ENCODE measurements around the gene GATA2.

GATA2 gene

GRCh38 chr3:128489674-128489926, 3.4 kb downstream of the GATA2 start:
- in situ Hi-C loops (cut with HindIII; ENCODE audit: low sequenced_read_pairs) = no loop called here
- H3K4me3 ChIP-seq (ENCODE audit: low read depth, low read length) = no peak overlapping the region
- no peak for DNase-seq (ENCODE audit: low read depth, low spot score)
- TF ChIP-seq CTCF (IDR thresholded peaks at IDR 0.05; ENCODE audit: low read depth, low read length) = no peak

- H3K4me3 ChIP-seq (ENCODE audit: low read depth, low read length) = peak overlapping the region; percentile 15
- TF ChIP-seq CTCF (IDR thresholded peaks at IDR 0.05; ENCODE audit: low read depth, low read length) = no peak
- no peak for DNase-seq (ENCODE audit: low read depth, low spot score)
- in situ Hi-C loops (cut with HindIII; ENCODE audit: low sequenced_read_pairs) = no loop called here
Measured at GRCh38 chr3:128488991-128489673, 3.9 kb downstream of the GATA2 start.

GRCh38 chr3:128488636-128488990, 4.4 kb downstream of the GATA2 start:
- in situ Hi-C loops (cut with HindIII; ENCODE audit: low sequenced_read_pairs) = no loop called here
- no peak for TF ChIP-seq CTCF (IDR thresholded peaks at IDR 0.05; ENCODE audit: low read depth, low read length)
- DNase-seq (ENCODE audit: low read depth, low spot score) = no peak
- no peak overlapping the region for H3K4me3 ChIP-seq (ENCODE audit: low read depth, low read length)

- TF ChIP-seq CTCF (IDR thresholded peaks at IDR 0.05; ENCODE audit: low read depth, low read length) = no peak
- in situ Hi-C loops (cut with HindIII; ENCODE audit: low sequenced_read_pairs) = no loop called here
- DNase-seq (ENCODE audit: low read depth, low spot score) = peak; percentile 70
- H3K4me3 ChIP-seq (ENCODE audit: low read depth, low read length) = peak overlapping the region; percentile 45
Measured at GRCh38 chr3:128487813-128488635, 5.0 kb downstream of the GATA2 start.

GRCh38 chr3:128487538-128487812, 5.5 kb downstream of the GATA2 start:
- no peak for TF ChIP-seq CTCF (IDR thresholded peaks at IDR 0.05; ENCODE audit: low read depth, low read length)
- H3K4me3 ChIP-seq (ENCODE audit: low read depth, low read length) = peak overlapping the region; percentile 45
- DNase-seq (ENCODE audit: low read depth, low spot score) = no peak
- in situ Hi-C loops (cut with HindIII; ENCODE audit: low sequenced_read_pairs) = no loop called here

GRCh38 chr3:128486681-128487537, 6.1 kb downstream of the GATA2 start:
- in situ Hi-C loops (cut with HindIII; ENCODE audit: low sequenced_read_pairs) = no loop called here
- TF ChIP-seq CTCF (IDR thresholded peaks at IDR 0.05; ENCODE audit: low read depth, low read length) = no peak
- DNase-seq (ENCODE audit: low read depth, low spot score) = no peak
- H3K4me3 ChIP-seq (ENCODE audit: low read depth, low read length) = peak overlapping the region; percentile 45

Data from astrocyte of the spinal cord (primary cell).